Liver (tissue), 3 donors: Measurements from ENCODE around the gene HCN2.

Experiments
- EGR1 ChIP-seq, 2 donors: IDR thresholded peaks; 2 replicates each; pipeline ENCODE4 v1.6.1; 2016 to 2018; ENCODE audit warnings: antibody characterized with exemption in 2 of 2, low read depth in 2 of 2
- RAD21 ChIP-seq, 2 donors: IDR thresholded peaks; 2 replicates each; pipeline ENCODE4 v1.6.1; 2016; ENCODE audit warnings: antibody characterized with exemption in 2 of 2, mild to moderate bottlenecking in 2 of 2
- TAF1 ChIP-seq: conservative IDR thresholded peaks from 2 replicates; pipeline ENCODE4 v1.6.1; 2016; ENCODE audit warnings: antibody characterized with exemption, mild to moderate bottlenecking
- TF ChIP-seq, protein P1 (sequence below): fragments of 150-350 bp; IDR thresholded peaks from 2 replicates; pipeline ENCODE4 v1.5.1; 2017; ENCODE audit warnings: improper control_type of control experiment, low read depth, low read length; ENCODE audit not compliant: missing input control
- donor health status: healthy.
- donor health status: healthy.

DNA sequence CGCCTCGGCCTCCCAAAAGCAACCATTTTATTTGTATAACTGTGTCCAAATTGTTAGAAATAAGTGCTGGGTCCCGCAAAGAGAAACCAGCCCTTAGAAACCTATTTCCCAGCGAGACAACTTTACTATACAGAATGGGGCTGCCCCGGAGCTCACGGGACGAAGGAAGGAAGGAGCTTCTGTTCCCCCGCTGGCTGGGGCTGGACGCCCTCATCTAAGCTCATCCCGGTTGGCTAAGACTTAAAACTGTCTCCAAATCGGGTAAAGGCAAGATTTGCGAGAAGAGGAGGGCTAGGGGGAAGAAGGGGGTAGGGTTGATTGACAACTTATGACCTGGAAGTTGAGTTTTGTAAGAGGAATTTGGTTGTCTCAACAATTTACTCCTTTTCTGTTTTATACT, 29.6 kb upstream of the HCN2 start:
- TF ChIP-seq, protein P1, sequence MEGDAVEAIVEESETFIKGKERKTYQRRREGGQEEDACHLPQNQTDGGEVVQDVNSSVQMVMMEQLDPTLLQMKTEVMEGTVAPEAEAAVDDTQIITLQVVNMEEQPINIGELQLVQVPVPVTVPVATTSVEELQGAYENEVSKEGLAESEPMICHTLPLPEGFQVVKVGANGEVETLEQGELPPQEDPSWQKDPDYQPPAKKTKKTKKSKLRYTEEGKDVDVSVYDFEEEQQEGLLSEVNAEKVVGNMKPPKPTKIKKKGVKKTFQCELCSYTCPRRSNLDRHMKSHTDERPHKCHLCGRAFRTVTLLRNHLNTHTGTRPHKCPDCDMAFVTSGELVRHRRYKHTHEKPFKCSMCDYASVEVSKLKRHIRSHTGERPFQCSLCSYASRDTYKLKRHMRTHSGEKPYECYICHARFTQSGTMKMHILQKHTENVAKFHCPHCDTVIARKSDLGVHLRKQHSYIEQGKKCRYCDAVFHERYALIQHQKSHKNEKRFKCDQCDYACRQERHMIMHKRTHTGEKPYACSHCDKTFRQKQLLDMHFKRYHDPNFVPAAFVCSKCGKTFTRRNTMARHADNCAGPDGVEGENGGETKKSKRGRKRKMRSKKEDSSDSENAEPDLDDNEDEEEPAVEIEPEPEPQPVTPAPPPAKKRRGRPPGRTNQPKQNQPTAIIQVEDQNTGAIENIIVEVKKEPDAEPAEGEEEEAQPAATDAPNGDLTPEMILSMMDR = no peak
- TF ChIP-seq EGR1 (IDR thresholded peaks at IDR 0.05; ENCODE audit: low read depth in 2 of 2) = no peak
- TF ChIP-seq TAF1 = no peak
- TF ChIP-seq RAD21 (IDR thresholded peaks at IDR 0.05) = no peak
